ENCODE data around the gene NRROS. TPM values are rescaled to one million over a fixed set of nuclear protein-coding genes. Genes with fewer than 3 reads are reported as not detected.

NRROS gene
- total RNA-seq, 1 experiment from 2014 or later, result 0.99 TPM

- no TSS peak for BruUV-seq (replicated peaks)
- Mint-ChIP-seq H3K9me3 (ENCODE audit: low read depth, unreplicated experiment) (no peaks in the 10 kb centered on the region), H3K4me1 (ENCODE audit: low read depth, unreplicated experiment) (no peaks in the 10 kb centered on the region), H3K4me3 (ENCODE audit: low read depth, unreplicated experiment) (no peak overlapping the region), H3K36me3 (ENCODE audit: insufficient read depth, unreplicated experiment) (no peaks in the 10 kb centered on the region), H3K27ac (ENCODE audit: unreplicated experiment) (no peak overlapping the region), H3K27me3 (ENCODE audit: unreplicated experiment) (peaks cover 13% of the 10 kb centered on the region)
- no peak for DNase-seq
- intact Hi-C loops (cut with micrococcal nuclease; ENCODE audit: unreplicated experiment), result no loop called here
- no peak for TF ChIP-seq CTCF (IDR thresholded peaks at IDR 0.05; ENCODE audit: unreplicated experiment)
- CTCF ChIA-PET, result no interaction called here
Observed at GRCh38 chr3:196624907-196625306, 14.6 kb upstream of the NRROS start.

GRCh38 chr3:196625331-196625730, 14.2 kb upstream of the NRROS start:
- no peak for DNase-seq
- no TSS peak for BruUV-seq (replicated peaks)
- Mint-ChIP-seq H3K27me3 (ENCODE audit: unreplicated experiment) (peaks cover 13% of the 10 kb centered on the region), H3K36me3 (ENCODE audit: insufficient read depth, unreplicated experiment) (no peaks in the 10 kb centered on the region), H3K27ac (ENCODE audit: unreplicated experiment) (no peak overlapping the region), H3K4me3 (ENCODE audit: low read depth, unreplicated experiment) (no peak overlapping the region), H3K9me3 (ENCODE audit: low read depth, unreplicated experiment) (no peaks in the 10 kb centered on the region), H3K4me1 (ENCODE audit: low read depth, unreplicated experiment) (no peaks in the 10 kb centered on the region)
- CTCF ChIA-PET, result no interaction called here
- TF ChIP-seq CTCF (IDR thresholded peaks at IDR 0.05; ENCODE audit: unreplicated experiment), result no peak
- intact Hi-C loops (cut with micrococcal nuclease; ENCODE audit: unreplicated experiment), result no loop called here

- Mint-ChIP-seq H3K9me3 (ENCODE audit: low read depth, unreplicated experiment) (no peaks in the 10 kb centered on the region), H3K27ac (ENCODE audit: unreplicated experiment) (no peak overlapping the region), H3K27me3 (ENCODE audit: unreplicated experiment) (peaks cover 13% of the 10 kb centered on the region), H3K4me1 (ENCODE audit: low read depth, unreplicated experiment) (peaks cover 11% of the 10 kb centered on the region), H3K36me3 (ENCODE audit: insufficient read depth, unreplicated experiment) (peaks cover 14% of the 10 kb centered on the region), H3K4me3 (ENCODE audit: low read depth, unreplicated experiment) (no peak overlapping the region)
- DNase-seq, result no peak
- BruUV-seq (replicated peaks), result no TSS peak
- no peak for TF ChIP-seq CTCF (IDR thresholded peaks at IDR 0.05; ENCODE audit: unreplicated experiment)
- CTCF ChIA-PET, result no interaction called here
- intact Hi-C loops (cut with micrococcal nuclease; ENCODE audit: unreplicated experiment), result no loop called here
Observed at GRCh38 chr3:196627918-196628231, 11.6 kb upstream of the NRROS start.

GRCh38 chr3:196629228-196629627, 10.3 kb upstream of the NRROS start:
- no TSS peak for BruUV-seq (replicated peaks)
- CTCF ChIA-PET, result no interaction called here
- Mint-ChIP-seq H3K4me1 (ENCODE audit: low read depth, unreplicated experiment) (peaks cover 19% of the 10 kb centered on the region), H3K9me3 (ENCODE audit: low read depth, unreplicated experiment) (no peaks in the 10 kb centered on the region), H3K4me3 (ENCODE audit: low read depth, unreplicated experiment) (no peak overlapping the region), H3K27ac (ENCODE audit: unreplicated experiment) (no peak overlapping the region), H3K36me3 (ENCODE audit: insufficient read depth, unreplicated experiment) (peaks cover 21% of the 10 kb centered on the region), H3K27me3 (ENCODE audit: unreplicated experiment) (peaks cover 13% of the 10 kb centered on the region)
- DNase-seq, result no peak
- TF ChIP-seq CTCF (IDR thresholded peaks at IDR 0.05; ENCODE audit: unreplicated experiment), result no peak
- intact Hi-C loops (cut with micrococcal nuclease; ENCODE audit: unreplicated experiment), result no loop called here

GRCh38 chr3:196631682-196632045, 7.8 kb upstream of the NRROS start:
- Mint-ChIP-seq H3K27me3 (ENCODE audit: unreplicated experiment) (peaks cover 13% of the 10 kb centered on the region), H3K4me3 (ENCODE audit: low read depth, unreplicated experiment) (peak overlapping the region; percentile 100), H3K9me3 (ENCODE audit: low read depth, unreplicated experiment) (no peaks in the 10 kb centered on the region), H3K36me3 (ENCODE audit: insufficient read depth, unreplicated experiment) (peaks cover 21% of the 10 kb centered on the region), H3K4me1 (ENCODE audit: low read depth, unreplicated experiment) (peaks cover 19% of the 10 kb centered on the region), H3K27ac (ENCODE audit: unreplicated experiment) (peak overlapping the region; percentile 70)
- TF ChIP-seq CTCF (IDR thresholded peaks at IDR 0.05; ENCODE audit: unreplicated experiment), result no peak
- CTCF ChIA-PET, result interaction anchor here (0.7 kb wide), 1 partner anchor 22 kb away, joined by 3 read pairs; no protein-coding TSS in a partner anchor
- no peak for DNase-seq
- intact Hi-C loops (cut with micrococcal nuclease; ENCODE audit: unreplicated experiment), result no loop called here
- TSS peak; percentile 65 for BruUV-seq (replicated peaks)
